ENCODE measurements around the gene FGF14. TPM values are rescaled to one million over a fixed set of nuclear protein-coding genes. Genes with fewer than 3 reads are reported as not detected.

FGF14 gene
- total and polyA plus RNA-seq, 2 donors (not counting 1 experiment from before 2014, with no cell fraction given) = under 0.01 TPM; not detected in 1

DNA sequence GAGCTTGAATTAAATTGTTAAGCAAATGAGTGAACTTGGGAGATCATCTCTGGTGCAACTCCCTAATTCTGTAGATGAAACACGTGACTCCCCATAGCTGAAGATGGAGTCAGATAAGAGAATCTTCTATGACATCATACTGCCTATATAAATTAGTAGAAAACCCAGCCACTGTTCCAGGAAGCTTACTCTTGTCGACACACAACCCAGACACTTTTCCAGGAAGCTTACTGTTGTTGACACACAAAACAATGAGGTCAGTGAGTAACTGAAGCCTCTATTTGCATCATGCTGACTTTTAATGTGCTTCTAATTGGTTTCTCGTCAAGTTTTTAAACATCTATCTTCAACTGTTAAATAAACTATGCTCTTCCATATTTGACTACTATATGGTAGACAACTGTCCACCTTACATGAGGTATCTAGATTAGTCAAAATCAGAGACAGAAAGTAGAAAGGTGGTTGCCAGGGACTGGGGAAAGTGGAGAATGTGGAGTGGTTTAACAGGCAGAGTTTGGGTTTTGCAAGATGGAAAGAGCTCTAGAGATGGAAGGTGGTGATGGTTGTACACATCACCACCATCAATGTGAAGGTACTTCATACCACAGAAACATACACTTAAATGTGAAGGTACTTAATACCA, 168.2 kb downstream of the FGF14 start:
- H3K4me3 ChIP-seq (ENCODE audit: control extremely low read depth in 1 of 5, extremely low read depth in 1 of 5, insufficient read depth in 1 of 5, low read depth in 2 of 5, low read length in 4 of 5) = no peak overlapping the region
- H3K9ac ChIP-seq (ENCODE audit: low read length) = no peak overlapping the region
- no peak overlapping the region for H3K4me3 Mint-ChIP-seq
- H3K9me3 Mint-ChIP-seq (ENCODE audit: insufficient read depth) = no peaks in the 10 kb centered on the region
- H3K4me1 ChIP-seq (ENCODE audit: control insufficient read depth in 2 of 2, insufficient read depth in 2 of 2, low read length in 2 of 2) = no peaks in the 10 kb centered on the region
- no peaks in the 10 kb centered on the region for H3K36me3 ChIP-seq (replicated peaks in 1 of 2; ENCODE audit: control extremely low read depth in 1 of 2, control insufficient read depth in 1 of 2, extremely low read depth in 1 of 2, insufficient read depth in 2 of 2, low read length in 1 of 2)
- no peak overlapping the region for H3K27ac Mint-ChIP-seq
- POLR2A ChIA-PET = no interaction called here
- H3K27me3 ChIP-seq (replicated peaks in 1 of 4; ENCODE audit: control extremely low read depth in 1 of 4, control insufficient read depth in 3 of 4, insufficient read depth in 4 of 4, low read length in 3 of 4) = no peaks in the 10 kb centered on the region
- H2AFZ ChIP-seq (ENCODE audit: insufficient read depth, low read depth, low read length, poor library complexity, severe bottlenecking) = no peak overlapping the region
- ATAC-seq (ENCODE audit: low read depth) (no peak), DNase-seq (no peak)
- CTCF ChIA-PET = no interaction called here
- H3K4me2 ChIP-seq (replicated peaks; ENCODE audit: low read depth, low read length, poor library complexity, severe bottlenecking) = no peak overlapping the region
- H3K4me1 Mint-ChIP-seq = no peaks in the 10 kb centered on the region
- no peaks in the 10 kb centered on the region for H4K20me1 ChIP-seq (ENCODE audit: control insufficient read depth, insufficient read depth, low read length, poor library complexity, severe bottlenecking)
- H3K27ac ChIP-seq (ENCODE audit: low read length in 2 of 2) = no peak overlapping the region
- no peaks in the 10 kb centered on the region for H3K79me2 ChIP-seq (ENCODE audit: control insufficient read depth, insufficient read depth, low read length)
- 67% methylated on average over 1 of the region's 3 CpGs for WGBS (ENCODE audit: insufficient coverage)
- TF ChIP-seq EZH2 (IDR thresholded peaks at IDR 0.05; ENCODE audit: borderline replicate concordance, insufficient read depth, low read depth, low read length, poor library complexity, severe bottlenecking) = no peak
- TF ChIP-seq, protein P1, sequence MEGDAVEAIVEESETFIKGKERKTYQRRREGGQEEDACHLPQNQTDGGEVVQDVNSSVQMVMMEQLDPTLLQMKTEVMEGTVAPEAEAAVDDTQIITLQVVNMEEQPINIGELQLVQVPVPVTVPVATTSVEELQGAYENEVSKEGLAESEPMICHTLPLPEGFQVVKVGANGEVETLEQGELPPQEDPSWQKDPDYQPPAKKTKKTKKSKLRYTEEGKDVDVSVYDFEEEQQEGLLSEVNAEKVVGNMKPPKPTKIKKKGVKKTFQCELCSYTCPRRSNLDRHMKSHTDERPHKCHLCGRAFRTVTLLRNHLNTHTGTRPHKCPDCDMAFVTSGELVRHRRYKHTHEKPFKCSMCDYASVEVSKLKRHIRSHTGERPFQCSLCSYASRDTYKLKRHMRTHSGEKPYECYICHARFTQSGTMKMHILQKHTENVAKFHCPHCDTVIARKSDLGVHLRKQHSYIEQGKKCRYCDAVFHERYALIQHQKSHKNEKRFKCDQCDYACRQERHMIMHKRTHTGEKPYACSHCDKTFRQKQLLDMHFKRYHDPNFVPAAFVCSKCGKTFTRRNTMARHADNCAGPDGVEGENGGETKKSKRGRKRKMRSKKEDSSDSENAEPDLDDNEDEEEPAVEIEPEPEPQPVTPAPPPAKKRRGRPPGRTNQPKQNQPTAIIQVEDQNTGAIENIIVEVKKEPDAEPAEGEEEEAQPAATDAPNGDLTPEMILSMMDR (IDR thresholded peaks at IDR 0.05) = no peak
- no peaks in the 10 kb centered on the region for H3K9me3 ChIP-seq (ENCODE audit: control extremely low read depth in 1 of 3, control insufficient read depth in 2 of 3, insufficient read depth in 1 of 3, low read length in 2 of 3)
- H3K27me3 Mint-ChIP-seq = no peaks in the 10 kb centered on the region
- intact Hi-C loops (cut with micrococcal nuclease) = no loop called here

DNA sequence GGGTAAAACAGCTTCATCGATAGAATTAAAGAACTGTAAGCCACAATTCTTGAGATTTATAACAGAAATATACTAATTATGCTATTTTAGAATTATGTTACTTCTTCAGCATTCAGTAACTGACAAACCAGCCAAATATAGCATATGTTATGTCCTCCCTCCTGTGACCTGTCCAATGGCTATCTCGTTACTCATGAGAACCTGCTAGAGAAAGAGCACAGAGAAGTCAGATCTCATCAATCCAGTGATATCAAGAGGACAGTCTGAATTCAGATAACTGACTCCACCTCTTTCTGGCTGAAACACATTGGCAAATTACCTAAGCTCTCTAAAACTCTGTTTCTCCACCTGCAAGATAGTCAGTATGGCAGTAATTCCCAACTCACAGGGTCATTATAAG, 170.4 kb downstream of the FGF14 start:
- H3K79me2 ChIP-seq (ENCODE audit: control insufficient read depth, insufficient read depth, low read length) = no peaks in the 10 kb centered on the region

More for the DNA sequence above, 170.4 kb downstream of the FGF14 start:
- no peak overlapping the region for H3K27ac ChIP-seq (ENCODE audit: low read length in 2 of 2)
- intact Hi-C loops (cut with micrococcal nuclease) = no loop called here
- no peaks in the 10 kb centered on the region for H4K20me1 ChIP-seq (ENCODE audit: control insufficient read depth, insufficient read depth, low read length, poor library complexity, severe bottlenecking)
- H3K4me1 ChIP-seq (ENCODE audit: control insufficient read depth in 2 of 2, insufficient read depth in 2 of 2, low read length in 2 of 2) = no peaks in the 10 kb centered on the region
- H2AFZ ChIP-seq (ENCODE audit: insufficient read depth, low read depth, low read length, poor library complexity, severe bottlenecking) = no peak overlapping the region
- Mint-ChIP-seq H3K27ac (no peak overlapping the region), H3K4me1 (no peaks in the 10 kb centered on the region), H3K9me3 (ENCODE audit: insufficient read depth) (no peaks in the 10 kb centered on the region), H3K27me3 (no peaks in the 10 kb centered on the region), H3K4me3 (no peak overlapping the region)
- H3K9ac ChIP-seq (ENCODE audit: low read length) = no peak overlapping the region
- POLR2A ChIA-PET = no interaction called here
- no peak overlapping the region for H3K4me3 ChIP-seq (ENCODE audit: control extremely low read depth in 1 of 5, extremely low read depth in 1 of 5, insufficient read depth in 1 of 5, low read depth in 2 of 5, low read length in 4 of 5)
- no peak for TF ChIP-seq EZH2 (IDR thresholded peaks at IDR 0.05; ENCODE audit: borderline replicate concordance, insufficient read depth, low read depth, low read length, poor library complexity, severe bottlenecking)
- TF ChIP-seq, protein P1 (IDR thresholded peaks at IDR 0.05) = no peak
- WGBS (ENCODE audit: insufficient coverage) = 0% methylated on average over 1 of the region's 2 CpGs
- no peaks in the 10 kb centered on the region for H3K36me3 ChIP-seq (replicated peaks in 1 of 2; ENCODE audit: control extremely low read depth in 1 of 2, control insufficient read depth in 1 of 2, extremely low read depth in 1 of 2, insufficient read depth in 2 of 2, low read length in 1 of 2)
- DNase-seq (no peak), ATAC-seq (ENCODE audit: low read depth) (no peak)
- H3K4me2 ChIP-seq (replicated peaks; ENCODE audit: low read depth, low read length, poor library complexity, severe bottlenecking) = no peak overlapping the region
- no peaks in the 10 kb centered on the region for H3K27me3 ChIP-seq (replicated peaks in 1 of 4; ENCODE audit: control extremely low read depth in 1 of 4, control insufficient read depth in 3 of 4, insufficient read depth in 4 of 4, low read length in 3 of 4)
- H3K9me3 ChIP-seq (ENCODE audit: control extremely low read depth in 1 of 3, control insufficient read depth in 2 of 3, insufficient read depth in 1 of 3, low read length in 2 of 3) = no peaks in the 10 kb centered on the region
- CTCF ChIA-PET = no interaction called here

All from B cell (primary cell).